OCI-M2 (cell line): ENCODE results near the gene TEAD2.

Experiments
- DNase-seq: peaks from one replicate; lab custom pipeline; 2025; ENCODE audit not compliant: unreplicated experiment; lab: John Stamatoyannopoulos, UW

Gene TEAD2

GRCh38 chr19:49362048-49362928, at the start of gene TEAD2:
TEAD2 (minus strand) TSS chr19:49362416; CDS start chr19:49360075, 2,341 bp downstream.
- no peak for DNase-seq

GRCh38 chr19:49411681-49412326, 49.6 kb upstream of the TEAD2 start:
- DNase-seq, result no peak

GRCh38 chr19:49409441-49410029, 47.3 kb upstream of the TEAD2 start:
- no peak for DNase-seq

GRCh38 chr19:49408816-49409440, 46.7 kb upstream of the TEAD2 start:
- DNase-seq, result no peak

GRCh38 chr19:49407482-49408015, 45.3 kb upstream of the TEAD2 start:
- DNase-seq, result no peak

- DNase-seq, result no peak
These were observed 44.9 kb upstream of the TEAD2 start for GRCh38 chr19:49407079-49407478.

GRCh38 chr19:49403404-49404187, 41.4 kb upstream of the TEAD2 start:
- peak; percentile 37 for DNase-seq

GRCh38 chr19:49400029-49400428, 37.8 kb upstream of the TEAD2 start:
- no peak for DNase-seq

- no peak for DNase-seq
These were observed 36.7 kb upstream of the TEAD2 start for GRCh38 chr19:49398931-49399330.

GRCh38 chr19:49398001-49398615, 35.9 kb upstream of the TEAD2 start:
- DNase-seq, result no peak

- no peak for DNase-seq
These were observed 34.7 kb upstream of the TEAD2 start for GRCh38 chr19:49396738-49397505.

- DNase-seq, result no peak
These were observed 33.6 kb upstream of the TEAD2 start for GRCh38 chr19:49395581-49396407.

GRCh38 chr19:49393881-49394280, 31.7 kb upstream of the TEAD2 start:
- DNase-seq, result no peak

GRCh38 chr19:49391581-49392399, 29.6 kb upstream of the TEAD2 start:
- DNase-seq, result no peak

GRCh38 chr19:49390929-49391359, 28.7 kb upstream of the TEAD2 start:
- no peak for DNase-seq

- no peak for DNase-seq
These were observed 28.1 kb upstream of the TEAD2 start for GRCh38 chr19:49390131-49390928.

GRCh38 chr19:49389406-49389805, 27.2 kb upstream of the TEAD2 start:
- DNase-seq, result no peak
